ENCODE measurements around the gene DYSF.

GRCh38 chr2:71502941-71503738 lies 49.8 kb downstream of the DYSF start:
- TF ChIP-seq, protein P1, sequence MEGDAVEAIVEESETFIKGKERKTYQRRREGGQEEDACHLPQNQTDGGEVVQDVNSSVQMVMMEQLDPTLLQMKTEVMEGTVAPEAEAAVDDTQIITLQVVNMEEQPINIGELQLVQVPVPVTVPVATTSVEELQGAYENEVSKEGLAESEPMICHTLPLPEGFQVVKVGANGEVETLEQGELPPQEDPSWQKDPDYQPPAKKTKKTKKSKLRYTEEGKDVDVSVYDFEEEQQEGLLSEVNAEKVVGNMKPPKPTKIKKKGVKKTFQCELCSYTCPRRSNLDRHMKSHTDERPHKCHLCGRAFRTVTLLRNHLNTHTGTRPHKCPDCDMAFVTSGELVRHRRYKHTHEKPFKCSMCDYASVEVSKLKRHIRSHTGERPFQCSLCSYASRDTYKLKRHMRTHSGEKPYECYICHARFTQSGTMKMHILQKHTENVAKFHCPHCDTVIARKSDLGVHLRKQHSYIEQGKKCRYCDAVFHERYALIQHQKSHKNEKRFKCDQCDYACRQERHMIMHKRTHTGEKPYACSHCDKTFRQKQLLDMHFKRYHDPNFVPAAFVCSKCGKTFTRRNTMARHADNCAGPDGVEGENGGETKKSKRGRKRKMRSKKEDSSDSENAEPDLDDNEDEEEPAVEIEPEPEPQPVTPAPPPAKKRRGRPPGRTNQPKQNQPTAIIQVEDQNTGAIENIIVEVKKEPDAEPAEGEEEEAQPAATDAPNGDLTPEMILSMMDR (optimal IDR thresholded peaks at IDR 0.05 in 1 of 3, IDR thresholded peaks at IDR 0.05 in 1 of 3, conservative IDR thresholded peaks at IDR 0.05 in 1 of 3; ENCODE audit: extremely low read depth in 1 of 3, insufficient read depth in 2 of 3, low read length in 3 of 3): no peak
- no peak for TF ChIP-seq EZH2 (IDR thresholded peaks at IDR 0.05; ENCODE audit: low read length)

Measured in keratinocyte (primary cell).